A549 (cell line): ENCODE data around the gene EML2. TPM values are rescaled to one million over a fixed set of nuclear protein-coding genes. Genes with fewer than 3 reads are reported as not detected.

Experiments
- ATAC-seq, 2 experiments: fragments of 200-7000 bp in 1 of 2; fragments of >200 bp in 1 of 2; cut with Nextera tagmentation in 1 of 2; cut with Tn5 transposase in 1 of 2; 3 replicates each; pipeline versions ENCODE4 v1.8.0 to v1.9.1; 2018 to 2020; ENCODE audit warnings: mild to moderate bottlenecking in 1 of 2, moderate library complexity in 1 of 2
- CTCF ChIA-PET: fragments of 300-600 bp; sonication (Branson Sonifier 250); formaldehyde crosslinking; extraction: SDS; loops from one replicate; lab custom pipeline; 2021; ENCODE audit warnings: antibody characterized with exemption, inconsistent platforms; lab: Yijun Ruan, JAX
- POLR2A ChIA-PET: fragments of 350-600 bp; formaldehyde crosslinking; extraction: SDS; loops from one replicate; lab custom pipeline; 2021; ENCODE audit warnings: antibody characterized with exemption, inconsistent platforms; lab: Yijun Ruan, JAX
- DNase-seq, 2 experiments: peaks; one replicate each; pipeline versions ENCODE4 v3.0.0 to v3.0.0-alpha.2; 2011 to 2016; ENCODE audit warnings: low read depth in 1 of 2, low spot score in 1 of 2
- FAIRE-seq: peaks from 2 replicates; lab custom pipeline; 2011; peaks lifted over from hg19 to GRCh38; lab: Jason Lieb, UNC
- H3K27ac ChIP-seq, 2 experiments: fragments of >200 bp; sonication (Bioruptor Twin); formaldehyde crosslinking; 3 replicates each; pipeline ENCODE4 v1.5.1; 2016 to 2017
- H3K4me1 ChIP-seq: fragments of >200 bp; sonication (Bioruptor Twin); formaldehyde crosslinking; 3 replicates; pipeline ENCODE4 v1.6.1; 2016
- H3K4me2 ChIP-seq: fragments of >200 bp; sonication (Bioruptor Twin); formaldehyde crosslinking; 3 replicates; pipeline ENCODE4 v1.6.1; 2016
- H3K4me3 ChIP-seq: fragments of >200 bp; sonication (Bioruptor Twin); formaldehyde crosslinking; 3 replicates; pipeline ENCODE4 v1.5.1; 2016
- H3K9me3 ChIP-seq: fragments of >200 bp; sonication (Bioruptor Twin); formaldehyde crosslinking; 3 replicates; pipeline ENCODE4 v1.6.1; 2016
- CBX2 ChIP-seq: fragments of 200-600 bp; sonication (generic); IDR thresholded peaks from 2 replicates; pipeline ENCODE4 v1.6.1; 2016; ENCODE audit warnings: low read depth, mild to moderate bottlenecking, borderline replicate concordance
- CBX8 ChIP-seq: fragments of 200-600 bp; sonication (generic); IDR thresholded peaks from 2 replicates; pipeline ENCODE4 v1.6.1; 2016
- CEBPB ChIP-seq, 2 experiments: fragments of >200 bp in 1 of 2; sonication (Bioruptor Twin) in 1 of 2; formaldehyde crosslinking in 1 of 2; IDR thresholded peaks; 2 replicates each; pipeline ENCODE4 v1.6.1; 2012 to 2016
- CHD4 ChIP-seq: fragments of 200-600 bp; sonication (generic); IDR thresholded peaks from 2 replicates; pipeline ENCODE4 v1.6.1; 2016; ENCODE audit warnings: antibody characterized with exemption, mild to moderate bottlenecking, borderline replicate concordance
- EHF ChIP-seq: fragments of 250-450 bp; sonication (Bioruptor Pico); IDR thresholded peaks from 2 replicates; pipeline ENCODE4 v1.5.0; 2020; ENCODE audit warnings: mild to moderate bottlenecking
- EP300 ChIP-seq, 2 experiments: fragments of >200 bp; sonication (Bioruptor Twin); formaldehyde crosslinking; IDR thresholded peaks; 2 replicates in 1 of 2; 3 replicates in 1 of 2; pipeline ENCODE4 v1.6.1; 2016 to 2017
- HDAC2 ChIP-seq: fragments of 200-600 bp; sonication (generic); IDR thresholded peaks from 2 replicates; pipeline ENCODE4 v1.6.1; 2016
- HEYL ChIP-seq: fragments of 250-450 bp; sonication (Bioruptor Pico); IDR thresholded peaks from 2 replicates; pipeline ENCODE4 v1.8.0; 2021; ENCODE audit warnings: mild to moderate bottlenecking, moderate library complexity
- HOXA7 ChIP-seq: fragments of 250-450 bp; sonication (Bioruptor Pico); IDR thresholded peaks from 2 replicates; pipeline ENCODE4 v1.5.0; 2020; ENCODE audit warnings: mild to moderate bottlenecking, moderate library complexity
- MAFK ChIP-seq: fragments of 450-650 bp; IDR thresholded peaks from 2 replicates; pipeline ENCODE4 v1.6.1; 2014; ENCODE audit not compliant: partially characterized antibody
- PHF8 ChIP-seq: fragments of 200-600 bp; sonication (generic); IDR thresholded peaks from 2 replicates; pipeline ENCODE4 v1.6.1; 2016; ENCODE audit warnings: low read depth, mild to moderate bottlenecking, antibody characterized with exemption, moderate library complexity, borderline replicate concordance
- POLR2A ChIP-seq: IDR thresholded peaks from 2 replicates; pipeline ENCODE4 v1.6.1; 2012; ENCODE audit warnings: mild to moderate bottlenecking, low read length
- POLR2AphosphoS2 ChIP-seq: conservative IDR thresholded peaks from 2 replicates; pipeline ENCODE4 v1.6.1; 2012; ENCODE audit warnings: low read length, improper control_type of control experiment, inconsistent platforms
- RAD21 ChIP-seq, 2 experiments: fragments of >200 bp in 1 of 2; sonication (Bioruptor Twin) in 1 of 2; formaldehyde crosslinking in 1 of 2; IDR thresholded peaks in 1 of 2; conservative IDR thresholded peaks in 1 of 2; 2 replicates in 1 of 2; 3 replicates in 1 of 2; pipeline ENCODE4 v1.6.1; 2012 to 2018; ENCODE audit warnings: inconsistent platforms in 1 of 2
- RARB ChIP-seq: fragments of 250-450 bp; sonication (Bioruptor Pico); IDR thresholded peaks from 2 replicates; pipeline ENCODE4 v1.8.0; 2021; ENCODE audit warnings: mild to moderate bottlenecking, moderate library complexity
- SREBF2 ChIP-seq: fragments of 450-650 bp; IDR thresholded peaks from 2 replicates; pipeline ENCODE4 v1.6.1; 2014; ENCODE audit warnings: mild to moderate bottlenecking, moderate library complexity
- TP53 ChIP-seq: fragments of 250-450 bp; sonication (Bioruptor Pico); IDR thresholded peaks from 2 replicates; pipeline ENCODE4 v1.5.0; 2021; ENCODE audit warnings: mild to moderate bottlenecking, moderate library complexity
- ZNF302 ChIP-seq: fragments of 250-450 bp; sonication (Bioruptor Pico); IDR thresholded peaks from 2 replicates; pipeline ENCODE4 v1.9.0; 2021; ENCODE audit warnings: inconsistent platforms, mild to moderate bottlenecking, moderate library complexity
- WGBS: methylation state at CpG from one replicate; pipeline ENCODE4 v1.1.6; 2017; ENCODE audit errors: missing lambda C conversion rate; 5-methylcytosine and 5-hydroxymethylcytosine counted together
- polyA plus RNA-seq, 4 experiments: library from polyadenylated mRNA; depleted of rRNA in 3 of 4; stranded (reverse); fragments of >200 nt; fragmentation: RNase III in 1 of 4; extraction: RNeasy Plus Mini Kit Qiagen cat#74134 plus additional on column Dnase treatment in 1 of 4; gene quantifications; 2 replicates in 3 of 4; 3 replicates in 1 of 4; pipeline ENCODE4 v1.2.3, GENCODE V29; 2011 to 2017
- TF ChIP-seq, protein P1 (sequence below): fragments of 450-650 bp; IDR thresholded peaks from 2 replicates; pipeline ENCODE4 v1.6.1; 2014; ENCODE audit warnings: antibody characterized with exemption
- TF ChIP-seq, protein P2 (sequence below): fragments of >200 bp; sonication (Bioruptor Twin); formaldehyde crosslinking; IDR thresholded peaks from 3 replicates; pipeline ENCODE4 v1.6.1; 2016
- TF ChIP-seq, protein P3 (sequence below): fragments of 200-600 bp; sonication (generic); IDR thresholded peaks from 2 replicates; pipeline ENCODE4 v1.6.1; 2016; ENCODE audit warnings: antibody characterized with exemption, mild to moderate bottlenecking, moderate library complexity

EML2 gene
- polyA plus RNA-seq, 2 of the 4 experiments (the other 2 are of a cell fraction), result 22.7 to 25.9 TPM

DNA sequence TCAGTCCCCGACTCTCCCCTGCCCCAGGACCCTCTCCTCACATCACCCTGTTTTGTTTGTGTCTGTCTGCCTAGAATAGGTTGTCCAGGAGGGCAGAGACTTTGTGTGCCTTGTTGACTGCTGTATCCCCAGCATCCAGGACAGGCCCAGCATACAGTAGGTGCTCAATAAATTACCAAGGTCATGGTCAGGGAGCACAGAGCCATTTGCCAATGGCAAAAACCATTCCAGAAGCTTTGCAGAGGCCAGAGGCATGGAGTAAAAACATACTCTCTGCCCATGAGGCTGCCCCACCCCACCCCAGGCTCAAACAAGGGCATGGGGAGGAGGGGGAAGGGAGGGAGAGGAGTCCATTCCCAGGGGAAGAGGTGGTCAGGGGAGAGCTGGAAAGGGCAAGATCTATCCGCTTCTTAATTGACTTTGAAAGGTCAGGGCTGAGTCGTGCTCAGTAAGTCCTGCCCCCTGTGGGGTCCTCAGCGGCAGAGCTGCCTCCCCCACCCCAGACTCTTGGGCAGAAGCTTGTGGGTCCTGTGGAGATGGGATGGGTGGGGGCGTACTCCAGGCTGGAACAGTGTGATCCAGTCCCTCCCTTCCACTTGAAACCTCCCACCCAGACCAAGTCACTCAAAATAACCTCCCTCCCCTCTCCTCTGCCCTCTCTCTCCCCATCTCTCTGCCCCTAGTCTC is 41.6 kb downstream of the EML2 start:
- CTCF ChIA-PET, result interaction anchor here (0.6 to 7.4 kb wide), 12 partner anchors 9 to 386 kb away, joined by 3 to 52 read pairs (median 4); no protein-coding TSS in a partner anchor
- no peaks in the 10 kb centered on the region for H3K9me3 ChIP-seq
- TF ChIP-seq CBX2, result no peak
- no peak for TF ChIP-seq HOXA7
- no peak for TF ChIP-seq TP53
- no peak for TF ChIP-seq HEYL
- TF ChIP-seq CEBPB (IDR thresholded peaks at IDR 0.05), result no peak
- peak overlapping the region; percentile 45 to 66; a peak in 3 of 6 replicates for H3K27ac ChIP-seq
- no peak overlapping the region for H3K4me3 ChIP-seq
- H3K4me2 ChIP-seq, result peak overlapping the region; percentile 58
- peaks cover 23% of the 10 kb centered on the region for H3K4me1 ChIP-seq
- 34% methylated on average over 5 of the region's 5 CpGs for WGBS
- DNase-seq (no peak), FAIRE-seq (no peak), ATAC-seq (peak in 1 of 2 experiments; percentile 11; a peak in 1 of 6 replicates)
- POLR2A ChIA-PET, result interaction anchor here (0.7 kb wide), 1 partner anchor 17 kb away, joined by 3 read pairs; no protein-coding TSS in a partner anchor

DNA sequence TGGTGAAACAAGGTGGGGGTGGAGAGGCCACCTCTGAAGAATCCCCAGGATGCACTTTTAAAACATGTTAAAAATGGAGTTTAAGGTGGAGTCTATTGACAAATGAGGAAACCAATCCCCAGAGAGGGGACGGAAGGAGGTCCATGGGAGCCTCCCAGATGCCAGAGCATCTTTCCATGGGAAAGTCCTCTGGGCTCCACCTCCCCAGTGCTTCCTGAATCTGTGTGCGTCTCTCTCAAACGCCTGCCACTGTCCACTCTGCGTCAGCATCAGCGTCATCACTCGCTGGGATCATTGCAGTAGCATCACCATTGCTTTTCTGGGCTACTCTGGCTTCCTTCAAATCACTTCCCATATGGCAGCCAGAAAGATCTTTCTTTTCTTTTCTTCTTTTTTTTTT is 43.4 kb downstream of the EML2 start:
- Histone ChIP-seq H3K27ac (no peak overlapping the region), H3K9me3 (no peaks in the 10 kb centered on the region), H3K4me3 (no peak overlapping the region), H3K4me2 (no peak overlapping the region)
- FAIRE-seq, result no peak
- CTCF ChIA-PET, result interaction anchor here (0.6 to 7.4 kb wide), 6 partner anchors 12 to 156 kb away, joined by 3 to 52 read pairs (median 20); no protein-coding TSS in a partner anchor
- ATAC-seq, result no peak
- TF ChIP-seq POLR2AphosphoS2 (no peak), CBX2 (no peak), ZNF302 (CRISPR knock-in tag) (no peak), TP53 (no peak), EP300 (IDR thresholded peaks at IDR 0.05) (no peak), RARB (CRISPR knock-in tag) (no peak), HDAC2 (no peak), EHF (no peak), CHD4 (no peak), SREBF2 (no peak), MAFK (no peak), CBX8 (no peak), PHF8 (no peak), POLR2A (no peak), RAD21 (conservative IDR thresholded peaks at IDR 0.05 in 1 of 2, IDR thresholded peaks at IDR 0.05 in 1 of 2) (no peak)
- TF ChIP-seq, protein P1, sequence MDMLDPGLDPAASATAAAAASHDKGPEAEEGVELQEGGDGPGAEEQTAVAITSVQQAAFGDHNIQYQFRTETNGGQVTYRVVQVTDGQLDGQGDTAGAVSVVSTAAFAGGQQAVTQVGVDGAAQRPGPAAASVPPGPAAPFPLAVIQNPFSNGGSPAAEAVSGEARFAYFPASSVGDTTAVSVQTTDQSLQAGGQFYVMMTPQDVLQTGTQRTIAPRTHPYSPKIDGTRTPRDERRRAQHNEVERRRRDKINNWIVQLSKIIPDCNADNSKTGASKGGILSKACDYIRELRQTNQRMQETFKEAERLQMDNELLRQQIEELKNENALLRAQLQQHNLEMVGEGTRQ, result no peak
- TF ChIP-seq, protein P2, sequence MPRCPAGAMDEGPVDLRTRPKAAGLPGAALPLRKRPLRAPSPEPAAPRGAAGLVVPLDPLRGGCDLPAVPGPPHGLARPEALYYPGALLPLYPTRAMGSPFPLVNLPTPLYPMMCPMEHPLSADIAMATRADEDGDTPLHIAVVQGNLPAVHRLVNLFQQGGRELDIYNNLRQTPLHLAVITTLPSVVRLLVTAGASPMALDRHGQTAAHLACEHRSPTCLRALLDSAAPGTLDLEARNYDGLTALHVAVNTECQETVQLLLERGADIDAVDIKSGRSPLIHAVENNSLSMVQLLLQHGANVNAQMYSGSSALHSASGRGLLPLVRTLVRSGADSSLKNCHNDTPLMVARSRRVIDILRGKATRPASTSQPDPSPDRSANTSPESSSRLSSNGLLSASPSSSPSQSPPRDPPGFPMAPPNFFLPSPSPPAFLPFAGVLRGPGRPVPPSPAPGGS, result no peak
- TF ChIP-seq, protein P3, sequence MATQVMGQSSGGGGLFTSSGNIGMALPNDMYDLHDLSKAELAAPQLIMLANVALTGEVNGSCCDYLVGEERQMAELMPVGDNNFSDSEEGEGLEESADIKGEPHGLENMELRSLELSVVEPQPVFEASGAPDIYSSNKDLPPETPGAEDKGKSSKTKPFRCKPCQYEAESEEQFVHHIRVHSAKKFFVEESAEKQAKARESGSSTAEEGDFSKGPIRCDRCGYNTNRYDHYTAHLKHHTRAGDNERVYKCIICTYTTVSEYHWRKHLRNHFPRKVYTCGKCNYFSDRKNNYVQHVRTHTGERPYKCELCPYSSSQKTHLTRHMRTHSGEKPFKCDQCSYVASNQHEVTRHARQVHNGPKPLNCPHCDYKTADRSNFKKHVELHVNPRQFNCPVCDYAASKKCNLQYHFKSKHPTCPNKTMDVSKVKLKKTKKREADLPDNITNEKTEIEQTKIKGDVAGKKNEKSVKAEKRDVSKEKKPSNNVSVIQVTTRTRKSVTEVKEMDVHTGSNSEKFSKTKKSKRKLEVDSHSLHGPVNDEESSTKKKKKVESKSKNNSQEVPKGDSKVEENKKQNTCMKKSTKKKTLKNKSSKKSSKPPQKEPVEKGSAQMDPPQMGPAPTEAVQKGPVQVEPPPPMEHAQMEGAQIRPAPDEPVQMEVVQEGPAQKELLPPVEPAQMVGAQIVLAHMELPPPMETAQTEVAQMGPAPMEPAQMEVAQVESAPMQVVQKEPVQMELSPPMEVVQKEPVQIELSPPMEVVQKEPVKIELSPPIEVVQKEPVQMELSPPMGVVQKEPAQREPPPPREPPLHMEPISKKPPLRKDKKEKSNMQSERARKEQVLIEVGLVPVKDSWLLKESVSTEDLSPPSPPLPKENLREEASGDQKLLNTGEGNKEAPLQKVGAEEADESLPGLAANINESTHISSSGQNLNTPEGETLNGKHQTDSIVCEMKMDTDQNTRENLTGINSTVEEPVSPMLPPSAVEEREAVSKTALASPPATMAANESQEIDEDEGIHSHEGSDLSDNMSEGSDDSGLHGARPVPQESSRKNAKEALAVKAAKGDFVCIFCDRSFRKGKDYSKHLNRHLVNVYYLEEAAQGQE, result no peak
- TF ChIP-seq, all 56 proteins: peak for 0
- 68% methylated on average over 6 of the region's 6 CpGs for WGBS
- no peak for DNase-seq
- H3K4me1 ChIP-seq, result peaks cover 20% of the 10 kb centered on the region
- POLR2A ChIA-PET, result no interaction called here
